Measurements from ENCODE around the gene WWC1. TPM values are rescaled to one million over a fixed set of nuclear protein-coding genes. Genes with fewer than 3 reads are reported as not detected.

WWC1 gene
- total RNA-seq, 1 experiment from 2014 or later, result 52.6 TPM

DNA sequence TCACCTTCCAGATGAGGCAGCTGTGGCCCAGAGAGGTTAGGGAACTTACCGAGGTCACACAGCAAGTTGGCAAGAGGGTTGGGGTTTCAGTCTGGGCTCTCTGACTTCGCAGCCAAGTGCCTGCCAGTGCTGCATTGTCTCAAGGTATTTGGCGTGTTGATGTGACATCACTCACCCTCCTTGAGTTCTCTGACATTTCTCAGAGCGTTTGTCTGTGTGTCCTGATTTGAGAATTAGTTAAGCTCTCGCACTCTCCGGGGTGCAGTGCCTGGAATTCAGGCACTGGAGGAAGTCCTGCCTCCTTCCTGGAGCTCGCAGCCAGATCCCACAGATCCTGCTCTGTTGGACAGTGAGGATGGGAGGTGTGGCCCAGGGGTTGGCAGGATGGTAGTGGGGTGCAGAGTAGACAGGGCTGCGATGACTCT lies 25.7 kb downstream of the WWC1 start:
- Histone ChIP-seq H3K4me2 (ENCODE audit: low read length) (peak overlapping the region; percentile 80), H3K27ac (ENCODE audit: low read depth, low read length) (peak overlapping the region; percentile 6; the same call in 1 of the 2 replicates), H4K20me1 (ENCODE audit: insufficient read depth) (no peaks in the 10 kb centered on the region; the same call in 1 of the 2 replicates), H3K4me1 (ENCODE audit: control insufficient read depth in 1 of 2, insufficient read depth in 2 of 2, low read length in 2 of 2) (peaks cover 55 to 74% of the 10 kb centered on the region in 2 experiments), H3K9me2 (ENCODE audit: insufficient read depth) (no peaks in the 10 kb centered on the region), H3K9me3 (ENCODE audit: control insufficient read depth in 1 of 2, insufficient read depth in 1 of 2, low read depth in 1 of 2, low read length in 2 of 2) (no peaks in the 10 kb centered on the region), H3K4me3 (replicated peaks in 1 of 2; ENCODE audit: low read depth in 1 of 2, low read length in 2 of 2) (peak overlapping the region in 1 of 2 experiments; percentile 22; a peak in 2 of 4 replicates), H3K36me3 (ENCODE audit: control insufficient read depth in 1 of 2, insufficient read depth in 2 of 2, low read length in 2 of 2) (no peaks in the 10 kb centered on the region), H3K27me3 (ENCODE audit: insufficient read depth, low read length) (no peaks in the 10 kb centered on the region), H3K79me2 (ENCODE audit: insufficient read depth, low read length) (peaks cover 89% of the 10 kb centered on the region), H2AFZ (ENCODE audit: low read depth, low read length, poor library complexity, severe bottlenecking) (no peak overlapping the region), H3K9ac (ENCODE audit: low read length) (peak overlapping the region; percentile 48)
- no peak for DNase-seq (ENCODE audit: low read depth, low spot score)
- no TSS peak for BruUV-seq (replicated peaks)
- no peak for TF ChIP-seq ZFX (IDR thresholded peaks at IDR 0.05)
- no peak for TF ChIP-seq ZNF274 (IDR thresholded peaks at IDR 0.05; ENCODE audit: low read depth, low read length)
- TF ChIP-seq, protein P1, sequence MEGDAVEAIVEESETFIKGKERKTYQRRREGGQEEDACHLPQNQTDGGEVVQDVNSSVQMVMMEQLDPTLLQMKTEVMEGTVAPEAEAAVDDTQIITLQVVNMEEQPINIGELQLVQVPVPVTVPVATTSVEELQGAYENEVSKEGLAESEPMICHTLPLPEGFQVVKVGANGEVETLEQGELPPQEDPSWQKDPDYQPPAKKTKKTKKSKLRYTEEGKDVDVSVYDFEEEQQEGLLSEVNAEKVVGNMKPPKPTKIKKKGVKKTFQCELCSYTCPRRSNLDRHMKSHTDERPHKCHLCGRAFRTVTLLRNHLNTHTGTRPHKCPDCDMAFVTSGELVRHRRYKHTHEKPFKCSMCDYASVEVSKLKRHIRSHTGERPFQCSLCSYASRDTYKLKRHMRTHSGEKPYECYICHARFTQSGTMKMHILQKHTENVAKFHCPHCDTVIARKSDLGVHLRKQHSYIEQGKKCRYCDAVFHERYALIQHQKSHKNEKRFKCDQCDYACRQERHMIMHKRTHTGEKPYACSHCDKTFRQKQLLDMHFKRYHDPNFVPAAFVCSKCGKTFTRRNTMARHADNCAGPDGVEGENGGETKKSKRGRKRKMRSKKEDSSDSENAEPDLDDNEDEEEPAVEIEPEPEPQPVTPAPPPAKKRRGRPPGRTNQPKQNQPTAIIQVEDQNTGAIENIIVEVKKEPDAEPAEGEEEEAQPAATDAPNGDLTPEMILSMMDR (IDR thresholded peaks at IDR 0.05 in 2 of 3, conservative IDR thresholded peaks at IDR 0.05 in 1 of 3; ENCODE audit: borderline replicate concordance in 1 of 3, insufficient read depth in 1 of 3, low read depth in 2 of 3, low read length in 2 of 3), result no peak
- no peak for TF ChIP-seq CBX3 (IDR thresholded peaks at IDR 0.05; ENCODE audit: low read depth)
- no peak for TF ChIP-seq SRF (IDR thresholded peaks at IDR 0.05; ENCODE audit: low read depth)
- no peak for TF ChIP-seq EGR1 (IDR thresholded peaks at IDR 0.05; ENCODE audit: low read depth)
- TF ChIP-seq EZH2phosphoT487 (IDR thresholded peaks at IDR 0.05; ENCODE audit: borderline replicate concordance), result no peak
- TF ChIP-seq JUND (IDR thresholded peaks at IDR 0.05), result no peak
- TF ChIP-seq, protein P2, sequence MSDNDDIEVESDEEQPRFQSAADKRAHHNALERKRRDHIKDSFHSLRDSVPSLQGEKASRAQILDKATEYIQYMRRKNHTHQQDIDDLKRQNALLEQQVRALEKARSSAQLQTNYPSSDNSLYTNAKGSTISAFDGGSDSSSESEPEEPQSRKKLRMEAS (IDR thresholded peaks at IDR 0.05), result no peak
- TF ChIP-seq SP1 (IDR thresholded peaks at IDR 0.05; ENCODE audit: low read depth), result no peak
- TF ChIP-seq, protein P3, sequence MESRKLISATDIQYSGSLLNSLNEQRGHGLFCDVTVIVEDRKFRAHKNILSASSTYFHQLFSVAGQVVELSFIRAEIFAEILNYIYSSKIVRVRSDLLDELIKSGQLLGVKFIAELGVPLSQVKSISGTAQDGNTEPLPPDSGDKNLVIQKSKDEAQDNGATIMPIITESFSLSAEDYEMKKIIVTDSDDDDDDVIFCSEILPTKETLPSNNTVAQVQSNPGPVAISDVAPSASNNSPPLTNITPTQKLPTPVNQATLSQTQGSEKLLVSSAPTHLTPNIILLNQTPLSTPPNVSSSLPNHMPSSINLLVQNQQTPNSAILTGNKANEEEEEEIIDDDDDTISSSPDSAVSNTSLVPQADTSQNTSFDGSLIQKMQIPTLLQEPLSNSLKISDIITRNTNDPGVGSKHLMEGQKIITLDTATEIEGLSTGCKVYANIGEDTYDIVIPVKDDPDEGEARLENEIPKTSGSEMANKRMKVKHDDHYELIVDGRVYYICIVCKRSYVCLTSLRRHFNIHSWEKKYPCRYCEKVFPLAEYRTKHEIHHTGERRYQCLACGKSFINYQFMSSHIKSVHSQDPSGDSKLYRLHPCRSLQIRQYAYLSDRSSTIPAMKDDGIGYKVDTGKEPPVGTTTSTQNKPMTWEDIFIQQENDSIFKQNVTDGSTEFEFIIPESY (IDR thresholded peaks at IDR 0.05; ENCODE audit: extremely low read depth, insufficient replicate concordance, low read length), result no peak
- TF ChIP-seq SIN3A (IDR thresholded peaks at IDR 0.05; ENCODE audit: low read depth), result no peak
- no peak for TF ChIP-seq CEBPB (IDR thresholded peaks at IDR 0.05; ENCODE audit: low read depth)
- TF ChIP-seq, protein P4, sequence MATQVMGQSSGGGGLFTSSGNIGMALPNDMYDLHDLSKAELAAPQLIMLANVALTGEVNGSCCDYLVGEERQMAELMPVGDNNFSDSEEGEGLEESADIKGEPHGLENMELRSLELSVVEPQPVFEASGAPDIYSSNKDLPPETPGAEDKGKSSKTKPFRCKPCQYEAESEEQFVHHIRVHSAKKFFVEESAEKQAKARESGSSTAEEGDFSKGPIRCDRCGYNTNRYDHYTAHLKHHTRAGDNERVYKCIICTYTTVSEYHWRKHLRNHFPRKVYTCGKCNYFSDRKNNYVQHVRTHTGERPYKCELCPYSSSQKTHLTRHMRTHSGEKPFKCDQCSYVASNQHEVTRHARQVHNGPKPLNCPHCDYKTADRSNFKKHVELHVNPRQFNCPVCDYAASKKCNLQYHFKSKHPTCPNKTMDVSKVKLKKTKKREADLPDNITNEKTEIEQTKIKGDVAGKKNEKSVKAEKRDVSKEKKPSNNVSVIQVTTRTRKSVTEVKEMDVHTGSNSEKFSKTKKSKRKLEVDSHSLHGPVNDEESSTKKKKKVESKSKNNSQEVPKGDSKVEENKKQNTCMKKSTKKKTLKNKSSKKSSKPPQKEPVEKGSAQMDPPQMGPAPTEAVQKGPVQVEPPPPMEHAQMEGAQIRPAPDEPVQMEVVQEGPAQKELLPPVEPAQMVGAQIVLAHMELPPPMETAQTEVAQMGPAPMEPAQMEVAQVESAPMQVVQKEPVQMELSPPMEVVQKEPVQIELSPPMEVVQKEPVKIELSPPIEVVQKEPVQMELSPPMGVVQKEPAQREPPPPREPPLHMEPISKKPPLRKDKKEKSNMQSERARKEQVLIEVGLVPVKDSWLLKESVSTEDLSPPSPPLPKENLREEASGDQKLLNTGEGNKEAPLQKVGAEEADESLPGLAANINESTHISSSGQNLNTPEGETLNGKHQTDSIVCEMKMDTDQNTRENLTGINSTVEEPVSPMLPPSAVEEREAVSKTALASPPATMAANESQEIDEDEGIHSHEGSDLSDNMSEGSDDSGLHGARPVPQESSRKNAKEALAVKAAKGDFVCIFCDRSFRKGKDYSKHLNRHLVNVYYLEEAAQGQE (IDR thresholded peaks at IDR 0.05; ENCODE audit: low read depth), result no peak
- TF ChIP-seq FOSL1 (IDR thresholded peaks at IDR 0.05; ENCODE audit: low read depth), result no peak
- ChIA-PET RAD21 (ENCODE audit: low non-redundant PET in 1 of 2, low total read pairs in 2 of 2, uncharacterized antibody in 2 of 2, unreplicated experiment in 2 of 2) (interaction anchor here in 1 of 2 experiments (1.0 kb wide), 1 partner anchor 22 kb away, joined by 3 read pairs; no protein-coding TSS in a partner anchor), CTCF (no interaction called here), POLR2A (interaction anchor here (0.9 to 1.6 kb wide), 2 partner anchors 15 to 22 kb away, joined by 4 read pairs; no protein-coding TSS in a partner anchor)
- intact Hi-C loops (cut with micrococcal nuclease), result no loop called here
- ATAC-seq, result peak; percentile 26
